Pancreas (tissue), 10 donors: ENCODE measurements around the gene FGF21. TPM values are rescaled to one million over a fixed set of nuclear protein-coding genes. Genes with fewer than 3 reads are reported as not detected.

ENCODE experiments used
- ATAC-seq, 4 donors: fragments of 200-7000 bp; cut with Tn5 transposase; one replicate each; pipeline versions ENCODE4 v1.8.0 to v1.9.1; 2020; ENCODE audit warnings: mild to moderate bottlenecking in 4 of 4, moderate library complexity in 4 of 4
- DNase-seq, 6 donors: peaks; one replicate each; pipeline ENCODE4 v3.0.0-alpha.2; 2020
- FAIRE-seq: peaks from 2 replicates; lab custom pipeline; 2012; peaks lifted over from hg19 to GRCh38; lab: Jason Lieb, UNC
- H3K27ac ChIP-seq, 4 donors: fragments of 200-600 bp; sonication (generic); 1 replicate in 3 of 4; 2 replicates in 1 of 4; pipeline versions ENCODE4 v1.5.0 to v1.8.0; 2020
- H3K27me3 ChIP-seq, 4 donors: fragments of 200-600 bp; one replicate each; pipeline ENCODE4 v1.8.0; 2021
- H3K36me3 ChIP-seq, 3 donors: fragments of 200-600 bp; sonication (generic) in 1 of 3; one replicate each; pipeline versions ENCODE4 v1.5.0 to v1.8.0; 2020 to 2021
- H3K4me1 ChIP-seq, 3 donors: fragments of 200-600 bp; one replicate each; pipeline ENCODE4 v1.8.0; 2021
- H3K4me3 ChIP-seq, 4 donors: fragments of 200-600 bp; sonication (generic) in 2 of 4; one replicate each; pipeline versions ENCODE4 v1.5.0 to v1.8.0; 2020 to 2021
- H3K9me3 ChIP-seq, 4 donors: fragments of 200-600 bp; one replicate each; pipeline ENCODE4 v1.8.0; 2021
- WGBS, 2 donors: extraction: QIAGEN DNeasy Blood & Tissue Kit; methylation state at CpG; one replicate each; pipeline ENCODE4 v1.1.7; 2013; 5-methylcytosine and 5-hydroxymethylcytosine counted together
- intact Hi-C, 3 donors: fragments of 100-400 bp; cut with DNase I; formaldehyde crosslinking; loops; one replicate each; pipeline versions ENCODE4 v1.11.1 to v1.14.2; 2022
- polyA plus RNA-seq, 2 donors: library from polyadenylated mRNA; stranded (reverse); fragments of 200-250 nt; gene quantifications; one replicate each; pipeline ENCODE4 v1.2.3, GENCODE V29; 2013
- total RNA-seq, 6 donors: library from RNA; stranded (reverse); fragmentation: NEBNext Ultra II Directional in 4 of 6; extraction: Animal tissue kit (Norgen Biotek cat#: 25700) in 4 of 6; gene quantifications; one replicate each; pipeline versions ENCODE4 v1.2.1 to v1.2.4, GENCODE V29; 2021 to 2023
- TF ChIP-seq, protein P1 (sequence below), 4 donors: fragments of 200-600 bp; sonication (generic) in 3 of 4; IDR thresholded peaks; one replicate each; pipeline versions ENCODE4 v1.5.0 to v1.8.0; 2021; ENCODE audit warnings: antibody characterized with exemption in 4 of 4
- donor health status: healthy with polysubstance abuse.
- donor health status: DM: no; HTN: no; CAD: no; lungs with moderate emphysema.
- donor health status: DM: no; HTN: no; CAD: no.
- donor health status: control.
- donor health status: control.
- donor health status: Bipolar disorder and iron deficiency.
- donor health status: DM: yes; HTN: yes; CAD: no.
- donor health status: DM: no; HTN: no; CAD: no.
- donor health status: DM: no; HTN: no; CAD: no.
- donor health status: DM: yes; HTN: yes; CAD: no.

Gene FGF21
- total and polyA plus RNA-seq, 8 donors, result 0.51 TPM; not detected in 7

DNA sequence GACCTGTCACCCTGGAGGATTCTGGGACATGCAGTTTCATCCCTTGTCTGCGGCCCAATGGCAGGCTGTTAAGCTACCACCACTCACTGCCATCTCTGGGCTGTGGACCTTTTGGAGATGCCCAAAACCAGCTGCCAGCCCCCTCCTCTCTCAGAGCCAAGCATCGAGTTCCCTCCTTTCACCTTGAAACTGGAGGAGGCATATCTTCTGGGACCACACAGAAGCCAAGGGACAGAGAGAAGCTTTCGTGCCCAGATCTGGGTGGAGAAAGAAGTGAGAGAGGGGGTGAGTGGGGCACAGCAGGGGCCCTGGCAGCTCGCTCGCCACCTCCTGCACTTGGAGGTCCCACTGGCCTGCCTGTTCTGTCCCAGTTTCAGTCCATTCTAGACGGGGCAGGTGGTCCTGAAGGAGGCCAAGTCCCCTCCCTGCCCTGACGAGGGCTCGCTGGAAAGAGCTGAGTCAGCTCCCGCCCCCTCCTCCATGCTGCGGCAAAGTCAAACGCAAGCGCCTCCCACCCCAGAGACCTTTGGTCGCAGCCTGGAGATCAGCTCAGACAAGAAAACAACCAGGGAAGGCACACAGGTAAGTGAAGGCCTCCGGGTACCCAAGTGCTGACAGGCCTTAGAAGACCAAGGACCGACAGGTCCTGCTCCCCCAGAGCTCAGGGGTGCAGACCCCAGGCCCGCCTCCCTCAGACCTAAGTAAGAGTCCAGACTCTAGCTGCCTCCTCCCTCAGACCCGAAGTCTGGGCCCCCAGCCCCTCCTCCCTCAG is 51.7 kb downstream of the FGF21 start:
- H3K4me1 ChIP-seq, result peaks cover 0 to 3% (median 3%) of the 10 kb centered on the region in 3 donors
- TF ChIP-seq, protein P1, sequence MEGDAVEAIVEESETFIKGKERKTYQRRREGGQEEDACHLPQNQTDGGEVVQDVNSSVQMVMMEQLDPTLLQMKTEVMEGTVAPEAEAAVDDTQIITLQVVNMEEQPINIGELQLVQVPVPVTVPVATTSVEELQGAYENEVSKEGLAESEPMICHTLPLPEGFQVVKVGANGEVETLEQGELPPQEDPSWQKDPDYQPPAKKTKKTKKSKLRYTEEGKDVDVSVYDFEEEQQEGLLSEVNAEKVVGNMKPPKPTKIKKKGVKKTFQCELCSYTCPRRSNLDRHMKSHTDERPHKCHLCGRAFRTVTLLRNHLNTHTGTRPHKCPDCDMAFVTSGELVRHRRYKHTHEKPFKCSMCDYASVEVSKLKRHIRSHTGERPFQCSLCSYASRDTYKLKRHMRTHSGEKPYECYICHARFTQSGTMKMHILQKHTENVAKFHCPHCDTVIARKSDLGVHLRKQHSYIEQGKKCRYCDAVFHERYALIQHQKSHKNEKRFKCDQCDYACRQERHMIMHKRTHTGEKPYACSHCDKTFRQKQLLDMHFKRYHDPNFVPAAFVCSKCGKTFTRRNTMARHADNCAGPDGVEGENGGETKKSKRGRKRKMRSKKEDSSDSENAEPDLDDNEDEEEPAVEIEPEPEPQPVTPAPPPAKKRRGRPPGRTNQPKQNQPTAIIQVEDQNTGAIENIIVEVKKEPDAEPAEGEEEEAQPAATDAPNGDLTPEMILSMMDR (IDR thresholded peaks at IDR 0.05), result no peak
- peak overlapping the region in 2 of 4 donors; percentile 12 to 18 for H3K27ac ChIP-seq
- no peak for FAIRE-seq
- peak; percentile 17 to 46 (median 44) for ATAC-seq
- no peak for DNase-seq
- intact Hi-C loops, result no loop called here
- no peaks in the 10 kb centered on the region for H3K9me3 ChIP-seq
- no peaks in the 10 kb centered on the region for H3K36me3 ChIP-seq
- 50 to 51% methylated on average over 17 of the region's 17 CpGs for WGBS, 2 donors
- no peaks in the 10 kb centered on the region for H3K27me3 ChIP-seq
- H3K4me3 ChIP-seq, result no peak overlapping the region

DNA sequence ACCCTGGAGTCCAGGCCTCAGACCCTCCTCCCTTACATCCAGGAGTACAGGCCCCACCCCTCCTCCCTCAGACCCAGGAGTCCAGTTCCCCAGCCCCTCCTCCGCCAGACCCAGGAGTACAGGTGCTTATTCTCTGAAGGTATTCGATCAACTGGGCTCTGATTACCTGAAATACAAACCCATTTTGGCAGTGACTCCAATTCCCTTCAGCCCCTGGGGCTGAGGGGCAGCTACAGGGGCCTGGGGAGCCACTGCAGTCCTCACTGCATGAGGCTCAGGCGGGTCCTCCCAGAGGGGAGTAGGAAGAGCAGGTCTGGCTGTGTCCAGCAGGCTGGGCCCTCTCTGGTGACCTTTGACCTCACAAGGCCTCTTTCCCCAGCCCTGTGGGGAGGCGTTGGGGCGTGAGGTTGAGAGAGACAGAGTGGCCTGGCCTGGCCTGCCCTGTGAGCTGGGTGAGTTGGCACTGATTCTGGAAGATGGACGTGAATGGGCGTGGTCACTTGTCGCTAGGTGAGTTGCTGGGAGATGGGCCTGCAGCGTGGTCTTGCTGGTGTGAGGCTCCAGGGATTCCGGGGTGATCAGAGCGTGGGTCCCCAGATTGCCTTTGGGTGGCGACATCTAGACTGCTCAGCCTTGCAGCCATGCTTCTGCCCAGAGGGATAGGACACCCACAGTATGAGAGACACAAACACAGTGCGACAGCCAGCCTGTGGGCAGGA is 52.4 kb downstream of the FGF21 start:
- Histone ChIP-seq H3K27me3 (no peaks in the 10 kb centered on the region), H3K36me3 (no peaks in the 10 kb centered on the region), H3K9me3 (no peaks in the 10 kb centered on the region), H3K27ac (peak overlapping the region in 1 of 4 donors; percentile 18), H3K4me1 (peaks cover 0 to 6% (median 3%) of the 10 kb centered on the region in 3 donors), H3K4me3 (no peak overlapping the region)
- no peak for ATAC-seq
- no peak for DNase-seq
- intact Hi-C loops, result no loop called here
- 53% methylated on average over 13 of the region's 13 CpGs for WGBS, 2 donors
- TF ChIP-seq, protein P1 (IDR thresholded peaks at IDR 0.05), result no peak
- FAIRE-seq, result no peak

Other genes with a start within 250 kb of the FGF21 start
- gene LMTK3, start 243.7 kb upstream of the FGF21 start, total RNA-seq, result 1 to 10 TPM; 2.3 to 4.1 (median 2.8) TPM
- gene LMTK3, start 243.7 kb upstream of the FGF21 start, polyA plus RNA-seq, result 1 to 10 TPM; 4.1 to 7.7 TPM
- gene SULT2B1, start 203.4 kb upstream of the FGF21 start, total RNA-seq, result under 1 TPM in 5 of 6 donors, not detected in 1; 0.32 to 0.64 (median 0.60) TPM
- gene SULT2B1, start 203.4 kb upstream of the FGF21 start, polyA plus RNA-seq, result 1 to 10 TPM; 1.3 to 1.7 TPM
- not detected for gene SPACA4, start 148.8 kb upstream of the FGF21 start, total RNA-seq
- under 1 TPM in 1 of 2 donors, not detected in 1; 0.12 TPM for gene SPACA4, start 148.8 kb upstream of the FGF21 start, polyA plus RNA-seq
- gene FAM83E, start 140.4 kb upstream of the FGF21 start, total RNA-seq, result 1 to 10 TPM; 1.2 to 2.9 (median 2.6) TPM
- gene FAM83E, start 140.4 kb upstream of the FGF21 start, polyA plus RNA-seq, result 1 to 10 TPM; 1.8 to 3.4 TPM
- gene RPL18, start 136.3 kb upstream of the FGF21 start, total RNA-seq, result 1,000 to 10,000 TPM in 4 of 6 donors, 100 to 1,000 TPM in 2; 881 to 1,605 (median 1,071) TPM
- gene RPL18, start 136.3 kb upstream of the FGF21 start, polyA plus RNA-seq, result 1,000 to 10,000 TPM; 1,358 to 2,344 TPM
- gene SPHK2, start 136.0 kb upstream of the FGF21 start, total RNA-seq, result 10 to 100 TPM in 1 of 6 donors, 1 to 10 TPM in 5; 4.3 to 11.0 (median 6.6) TPM
- 10 to 100 TPM; 15.9 to 24.0 TPM for gene SPHK2, start 136.0 kb upstream of the FGF21 start, polyA plus RNA-seq
- 1 to 10 TPM; 3.3 to 8.3 (median 6.5) TPM for gene DBP, start 118.1 kb upstream of the FGF21 start, total RNA-seq
- 10 to 100 TPM in 1 of 2 donors, 1 to 10 TPM in 1; 4.7 to 11.4 TPM for gene DBP, start 118.1 kb upstream of the FGF21 start, polyA plus RNA-seq
- 1 to 10 TPM; 2.6 to 6.2 (median 4.5) TPM for gene CA11, start 109.3 kb upstream of the FGF21 start, total RNA-seq
- gene CA11, start 109.3 kb upstream of the FGF21 start, polyA plus RNA-seq, result 10 to 100 TPM; 10.2 to 15.2 TPM
- under 1 TPM in 5 of 6 donors, not detected in 1; 0.12 to 0.37 (median 0.20) TPM for gene NTN5, start 82.5 kb upstream of the FGF21 start, total RNA-seq
- gene NTN5, start 82.5 kb upstream of the FGF21 start, polyA plus RNA-seq, result 1 to 10 TPM in 1 of 2 donors, under 1 TPM in 1; 0.38 to 1.8 TPM
- 10 to 100 TPM in 2 of 6 donors, 1 to 10 TPM in 4; 4.8 to 14.5 (median 8.2) TPM for gene FUT2, start 59.6 kb upstream of the FGF21 start, total RNA-seq
- 1 to 10 TPM; 3.7 to 5.4 TPM for gene FUT2, start 59.6 kb upstream of the FGF21 start, polyA plus RNA-seq
- gene MAMSTR, start 35.8 kb upstream of the FGF21 start, total RNA-seq, result 1 to 10 TPM in 2 of 6 donors, under 1 TPM in 4; 0.51 to 2.6 (median 0.84) TPM
- 1 to 10 TPM; 1.5 to 2.3 TPM for gene MAMSTR, start 35.8 kb upstream of the FGF21 start, polyA plus RNA-seq
- 1 to 10 TPM; 5.3 to 9.6 (median 6.5) TPM for gene RASIP1, start 14.9 kb upstream of the FGF21 start, total RNA-seq
- 10 to 100 TPM; 16.2 to 40.9 TPM for gene RASIP1, start 14.9 kb upstream of the FGF21 start, polyA plus RNA-seq
- gene IZUMO1, start 8.6 kb upstream of the FGF21 start, total RNA-seq, result 1 to 10 TPM in 4 of 6 donors, under 1 TPM in 2; 0.73 to 4.6 (median 1.9) TPM
- 1 to 10 TPM; 1.9 to 3.8 TPM for gene IZUMO1, start 8.6 kb upstream of the FGF21 start, polyA plus RNA-seq
- 10 to 100 TPM in 4 of 6 donors, 1 to 10 TPM in 2; 6.5 to 29.7 (median 12.6) TPM for gene FUT1, start 2.9 kb upstream of the FGF21 start, total RNA-seq
- 10 to 100 TPM in 1 of 2 donors, 1 to 10 TPM in 1; 7.7 to 12.7 TPM for gene FUT1, start 2.9 kb upstream of the FGF21 start, polyA plus RNA-seq
- 10 to 100 TPM; 26.6 to 53.8 (median 36.3) TPM for gene BCAT2, start 55.5 kb downstream of the FGF21 start, total RNA-seq
- 10 to 100 TPM; 59.7 to 91.8 TPM for gene BCAT2, start 55.5 kb downstream of the FGF21 start, polyA plus RNA-seq
- gene HSD17B14, start 81.0 kb downstream of the FGF21 start, total RNA-seq, result 1 to 10 TPM in 4 of 6 donors, under 1 TPM in 2; 0.69 to 4.0 (median 1.7) TPM
- 10 to 100 TPM in 1 of 2 donors, 1 to 10 TPM in 1; 8.5 to 25.4 TPM for gene HSD17B14, start 81.0 kb downstream of the FGF21 start, polyA plus RNA-seq
- gene PLEKHA4, start 113.1 kb downstream of the FGF21 start, total RNA-seq, result 10 to 100 TPM in 2 of 6 donors, 1 to 10 TPM in 4; 5.9 to 19.7 (median 8.7) TPM
- gene PLEKHA4, start 113.1 kb downstream of the FGF21 start, polyA plus RNA-seq, result 10 to 100 TPM; 18.2 to 28.3 TPM
- gene PPP1R15A, start 116.9 kb downstream of the FGF21 start, total RNA-seq, result 10 to 100 TPM in 5 of 6 donors, 1 to 10 TPM in 1; 8.1 to 20.6 (median 12.4) TPM
- gene PPP1R15A, start 116.9 kb downstream of the FGF21 start, polyA plus RNA-seq, result 10 to 100 TPM; 28.2 to 53.2 TPM
- under 1 TPM in 1 of 6 donors, not detected in 5; 0.35 TPM for gene TULP2, start 143.2 kb downstream of the FGF21 start, total RNA-seq
- not detected for gene TULP2, start 143.2 kb downstream of the FGF21 start, polyA plus RNA-seq
- 100 to 1,000 TPM in 2 of 6 donors, 10 to 100 TPM in 4; 60.9 to 136 (median 79.8) TPM for gene NUCB1, start 144.8 kb downstream of the FGF21 start, total RNA-seq
- gene NUCB1, start 144.8 kb downstream of the FGF21 start, polyA plus RNA-seq, result 100 to 1,000 TPM; 103 to 118 TPM
- under 1 TPM in 1 of 6 donors, not detected in 5; 0.28 TPM for gene DHDH, start 178.2 kb downstream of the FGF21 start, total RNA-seq
- gene DHDH, start 178.2 kb downstream of the FGF21 start, polyA plus RNA-seq, result 1 to 10 TPM in 1 of 2 donors, under 1 TPM in 1; 0.30 to 1.0 TPM
- gene BAX, start 199.4 kb downstream of the FGF21 start, total RNA-seq, result 10 to 100 TPM; 20.3 to 41.5 (median 28.0) TPM
- gene BAX, start 199.4 kb downstream of the FGF21 start, polyA plus RNA-seq, result 10 to 100 TPM; 43.5 to 48.1 TPM
- 1,000 to 10,000 TPM in 1 of 6 donors, 100 to 1,000 TPM in 5; 394 to 1,427 (median 690) TPM for gene FTL, start 209.8 kb downstream of the FGF21 start, total RNA-seq
- 1,000 to 10,000 TPM; 1,427 to 1,473 TPM for gene FTL, start 209.8 kb downstream of the FGF21 start, polyA plus RNA-seq
- gene GYS1, start 237.8 kb downstream of the FGF21 start, total RNA-seq, result 10 to 100 TPM in 4 of 6 donors, 1 to 10 TPM in 2; 7.3 to 14.6 (median 12.2) TPM
- gene GYS1, start 237.8 kb downstream of the FGF21 start, polyA plus RNA-seq, result 10 to 100 TPM; 14.5 to 18.2 TPM
- gene RUVBL2, start 238.4 kb downstream of the FGF21 start, total RNA-seq, result 10 to 100 TPM; 17.0 to 38.0 (median 29.1) TPM
- 10 to 100 TPM; 43.9 to 44.9 TPM for gene RUVBL2, start 238.4 kb downstream of the FGF21 start, polyA plus RNA-seq